ENCODE results near the gene TTC19.

DNA sequence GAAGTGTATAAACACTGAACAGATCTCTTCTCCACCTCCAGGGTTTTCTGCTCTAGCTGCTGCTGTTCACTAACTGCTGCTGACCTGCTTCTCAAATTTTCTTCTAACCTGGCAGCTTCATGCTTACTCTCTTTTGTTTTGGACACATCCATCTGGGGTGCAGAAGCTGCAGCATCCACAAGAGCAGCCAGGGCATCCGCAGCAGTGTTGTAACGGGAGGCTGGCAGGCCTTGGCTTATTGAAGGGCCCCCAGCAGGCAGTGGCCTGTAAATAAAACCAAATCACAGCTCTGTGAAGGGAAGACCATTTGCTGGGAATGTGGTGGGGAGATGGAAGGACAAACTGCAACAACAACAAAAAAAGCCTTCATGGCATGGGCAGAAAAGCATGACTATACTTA lies 62.0 kb downstream of the TTC19 start:
- TF ChIP-seq, protein P1, sequence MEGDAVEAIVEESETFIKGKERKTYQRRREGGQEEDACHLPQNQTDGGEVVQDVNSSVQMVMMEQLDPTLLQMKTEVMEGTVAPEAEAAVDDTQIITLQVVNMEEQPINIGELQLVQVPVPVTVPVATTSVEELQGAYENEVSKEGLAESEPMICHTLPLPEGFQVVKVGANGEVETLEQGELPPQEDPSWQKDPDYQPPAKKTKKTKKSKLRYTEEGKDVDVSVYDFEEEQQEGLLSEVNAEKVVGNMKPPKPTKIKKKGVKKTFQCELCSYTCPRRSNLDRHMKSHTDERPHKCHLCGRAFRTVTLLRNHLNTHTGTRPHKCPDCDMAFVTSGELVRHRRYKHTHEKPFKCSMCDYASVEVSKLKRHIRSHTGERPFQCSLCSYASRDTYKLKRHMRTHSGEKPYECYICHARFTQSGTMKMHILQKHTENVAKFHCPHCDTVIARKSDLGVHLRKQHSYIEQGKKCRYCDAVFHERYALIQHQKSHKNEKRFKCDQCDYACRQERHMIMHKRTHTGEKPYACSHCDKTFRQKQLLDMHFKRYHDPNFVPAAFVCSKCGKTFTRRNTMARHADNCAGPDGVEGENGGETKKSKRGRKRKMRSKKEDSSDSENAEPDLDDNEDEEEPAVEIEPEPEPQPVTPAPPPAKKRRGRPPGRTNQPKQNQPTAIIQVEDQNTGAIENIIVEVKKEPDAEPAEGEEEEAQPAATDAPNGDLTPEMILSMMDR (optimal IDR thresholded peaks at IDR 0.05 in 1 of 3, IDR thresholded peaks at IDR 0.05 in 1 of 3, conservative IDR thresholded peaks at IDR 0.05 in 1 of 3; ENCODE audit: extremely low read depth in 1 of 3, insufficient read depth in 2 of 3, low read length in 3 of 3): no peak
- no peak for TF ChIP-seq EZH2 (IDR thresholded peaks at IDR 0.05; ENCODE audit: low read length)
